GM12865 (cell line): ENCODE measurements around the gene ANKDD1A.
A peak's percentile ranks its signal among the peaks of the same experiment; 100 is the strongest.

Experiments used
- DNase-seq: peaks from one replicate; pipeline ENCODE4 v3.0.0; 2010; ENCODE audit warnings: low read depth
- H3K4me3 ChIP-seq: 2 replicates; pipeline ENCODE4 v1.5.1; 2011; ENCODE audit warnings: mild to moderate bottlenecking, low read depth, low read length, control low read depth
- TF ChIP-seq, protein P1 (sequence below): IDR thresholded peaks from 2 replicates; pipeline ENCODE4 v1.5.1; 2011; ENCODE audit warnings: low read length, control low read depth, low read depth, inconsistent platforms; ENCODE audit not compliant: insufficient read depth; ENCODE audit errors: missing control alignments

The ANKDD1A gene

GRCh38 chr15:64902863-64903262 lies 8.8 kb upstream of the ANKDD1A start:
- TF ChIP-seq, protein P1, sequence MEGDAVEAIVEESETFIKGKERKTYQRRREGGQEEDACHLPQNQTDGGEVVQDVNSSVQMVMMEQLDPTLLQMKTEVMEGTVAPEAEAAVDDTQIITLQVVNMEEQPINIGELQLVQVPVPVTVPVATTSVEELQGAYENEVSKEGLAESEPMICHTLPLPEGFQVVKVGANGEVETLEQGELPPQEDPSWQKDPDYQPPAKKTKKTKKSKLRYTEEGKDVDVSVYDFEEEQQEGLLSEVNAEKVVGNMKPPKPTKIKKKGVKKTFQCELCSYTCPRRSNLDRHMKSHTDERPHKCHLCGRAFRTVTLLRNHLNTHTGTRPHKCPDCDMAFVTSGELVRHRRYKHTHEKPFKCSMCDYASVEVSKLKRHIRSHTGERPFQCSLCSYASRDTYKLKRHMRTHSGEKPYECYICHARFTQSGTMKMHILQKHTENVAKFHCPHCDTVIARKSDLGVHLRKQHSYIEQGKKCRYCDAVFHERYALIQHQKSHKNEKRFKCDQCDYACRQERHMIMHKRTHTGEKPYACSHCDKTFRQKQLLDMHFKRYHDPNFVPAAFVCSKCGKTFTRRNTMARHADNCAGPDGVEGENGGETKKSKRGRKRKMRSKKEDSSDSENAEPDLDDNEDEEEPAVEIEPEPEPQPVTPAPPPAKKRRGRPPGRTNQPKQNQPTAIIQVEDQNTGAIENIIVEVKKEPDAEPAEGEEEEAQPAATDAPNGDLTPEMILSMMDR: no peak
- H3K4me3 ChIP-seq: no peak overlapping the region
- DNase-seq: no peak

GRCh38 chr15:64903326-64903950 lies 8.3 kb upstream of the ANKDD1A start:
- TF ChIP-seq, protein P1: no peak
- DNase-seq: no peak
- no peak overlapping the region for H3K4me3 ChIP-seq

GRCh38 chr15:64904189-64904588 lies 7.5 kb upstream of the ANKDD1A start:
- no peak for DNase-seq
- TF ChIP-seq, protein P1: no peak

DNA sequence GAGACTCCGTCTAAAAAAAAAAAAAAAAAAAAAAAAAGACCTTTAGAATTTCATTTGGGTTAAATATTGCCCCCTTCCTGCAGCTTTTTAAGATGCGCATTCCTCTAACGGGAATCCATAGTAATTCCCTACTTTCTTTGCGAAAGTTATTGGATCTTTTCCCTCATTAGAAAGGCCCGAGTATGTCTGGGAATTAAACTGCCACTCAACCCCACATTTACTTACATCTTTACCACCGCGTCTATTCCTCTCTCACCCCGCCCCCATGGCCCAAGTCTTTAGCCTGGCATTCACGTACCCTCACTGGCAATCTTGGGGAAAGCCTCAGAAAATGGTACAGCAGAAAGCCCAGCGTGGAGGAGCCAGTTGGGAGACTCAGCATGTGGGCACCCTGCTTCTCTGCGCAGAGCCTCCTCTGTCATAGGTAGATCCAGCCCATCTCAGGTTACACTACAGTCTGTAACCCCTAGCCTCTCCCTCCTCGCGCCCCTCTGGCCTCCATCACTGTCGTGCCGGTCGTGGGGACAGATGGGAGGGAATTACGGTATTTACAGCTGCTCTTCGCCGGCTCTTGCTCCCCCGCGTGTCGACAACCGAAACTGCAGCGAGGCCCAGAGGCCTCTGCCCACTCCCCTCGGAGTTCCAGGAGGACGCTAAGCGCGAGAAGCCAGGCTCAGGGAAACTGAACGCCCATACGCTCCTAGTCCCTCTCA lies 6.4 kb upstream of the ANKDD1A start:
- TF ChIP-seq, protein P1: peak; percentile 84
- peak overlapping the region; percentile 13 for H3K4me3 ChIP-seq
- peak; percentile 81 for DNase-seq

More at GRCh38 chr15:64904189-64904588, 7.5 kb upstream of the ANKDD1A start:
- H3K4me3 ChIP-seq: no peak overlapping the region

- DNase-seq: no peak
- H3K4me3 ChIP-seq: no peak overlapping the region
- TF ChIP-seq, protein P1: no peak
Observed at GRCh38 chr15:64905941-64906340, 5.8 kb upstream of the ANKDD1A start.

DNA sequence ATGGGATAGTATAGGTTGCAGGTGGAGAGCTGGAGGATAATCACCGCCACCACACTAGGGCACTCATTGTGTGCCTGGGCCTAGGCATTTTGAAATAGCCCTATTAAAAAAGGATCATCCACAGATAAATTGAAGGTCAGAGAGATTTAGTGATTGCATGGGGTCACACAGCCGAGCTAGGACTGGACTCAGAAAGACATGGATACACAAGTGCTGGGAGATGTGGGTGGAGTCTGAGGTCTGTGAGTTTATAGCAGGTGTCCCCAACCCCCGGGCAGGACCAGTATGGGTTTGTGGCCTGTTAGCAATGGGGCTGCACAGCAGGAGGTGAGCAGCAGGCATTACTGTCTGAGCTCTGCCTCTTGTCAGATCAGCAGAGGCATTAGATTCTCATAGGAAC lies 5.3 kb upstream of the ANKDD1A start:
- H3K4me3 ChIP-seq: no peak overlapping the region
- TF ChIP-seq, protein P1: no peak
- DNase-seq: no peak
